Bladder microvascular endothelial cell (primary cell): ENCODE data around the gene AGTPBP1. TPM values are rescaled to one million over a fixed set of nuclear protein-coding genes. Genes with fewer than 3 reads are reported as not detected.

Experiments used
- total RNA-seq: library from RNA; depleted of rRNA; stranded (reverse); fragments of >200 nt; gene quantifications from 2 replicates; pipeline ENCODE4 v1.2.3, GENCODE V29; 2014

Gene AGTPBP1, protein sequence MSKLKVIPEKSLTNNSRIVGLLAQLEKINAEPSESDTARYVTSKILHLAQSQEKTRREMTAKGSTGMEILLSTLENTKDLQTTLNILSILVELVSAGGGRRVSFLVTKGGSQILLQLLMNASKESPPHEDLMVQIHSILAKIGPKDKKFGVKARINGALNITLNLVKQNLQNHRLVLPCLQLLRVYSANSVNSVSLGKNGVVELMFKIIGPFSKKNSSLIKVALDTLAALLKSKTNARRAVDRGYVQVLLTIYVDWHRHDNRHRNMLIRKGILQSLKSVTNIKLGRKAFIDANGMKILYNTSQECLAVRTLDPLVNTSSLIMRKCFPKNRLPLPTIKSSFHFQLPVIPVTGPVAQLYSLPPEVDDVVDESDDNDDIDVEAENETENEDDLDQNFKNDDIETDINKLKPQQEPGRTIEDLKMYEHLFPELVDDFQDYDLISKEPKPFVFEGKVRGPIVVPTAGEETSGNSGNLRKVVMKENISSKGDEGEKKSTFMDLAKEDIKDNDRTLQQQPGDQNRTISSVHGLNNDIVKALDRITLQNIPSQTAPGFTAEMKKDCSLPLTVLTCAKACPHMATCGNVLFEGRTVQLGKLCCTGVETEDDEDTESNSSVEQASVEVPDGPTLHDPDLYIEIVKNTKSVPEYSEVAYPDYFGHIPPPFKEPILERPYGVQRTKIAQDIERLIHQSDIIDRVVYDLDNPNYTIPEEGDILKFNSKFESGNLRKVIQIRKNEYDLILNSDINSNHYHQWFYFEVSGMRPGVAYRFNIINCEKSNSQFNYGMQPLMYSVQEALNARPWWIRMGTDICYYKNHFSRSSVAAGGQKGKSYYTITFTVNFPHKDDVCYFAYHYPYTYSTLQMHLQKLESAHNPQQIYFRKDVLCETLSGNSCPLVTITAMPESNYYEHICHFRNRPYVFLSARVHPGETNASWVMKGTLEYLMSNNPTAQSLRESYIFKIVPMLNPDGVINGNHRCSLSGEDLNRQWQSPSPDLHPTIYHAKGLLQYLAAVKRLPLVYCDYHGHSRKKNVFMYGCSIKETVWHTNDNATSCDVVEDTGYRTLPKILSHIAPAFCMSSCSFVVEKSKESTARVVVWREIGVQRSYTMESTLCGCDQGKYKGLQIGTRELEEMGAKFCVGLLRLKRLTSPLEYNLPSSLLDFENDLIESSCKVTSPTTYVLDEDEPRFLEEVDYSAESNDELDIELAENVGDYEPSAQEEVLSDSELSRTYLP
- total RNA-seq = 17.0 and 29.5 TPM in 2 replicates

DNA sequence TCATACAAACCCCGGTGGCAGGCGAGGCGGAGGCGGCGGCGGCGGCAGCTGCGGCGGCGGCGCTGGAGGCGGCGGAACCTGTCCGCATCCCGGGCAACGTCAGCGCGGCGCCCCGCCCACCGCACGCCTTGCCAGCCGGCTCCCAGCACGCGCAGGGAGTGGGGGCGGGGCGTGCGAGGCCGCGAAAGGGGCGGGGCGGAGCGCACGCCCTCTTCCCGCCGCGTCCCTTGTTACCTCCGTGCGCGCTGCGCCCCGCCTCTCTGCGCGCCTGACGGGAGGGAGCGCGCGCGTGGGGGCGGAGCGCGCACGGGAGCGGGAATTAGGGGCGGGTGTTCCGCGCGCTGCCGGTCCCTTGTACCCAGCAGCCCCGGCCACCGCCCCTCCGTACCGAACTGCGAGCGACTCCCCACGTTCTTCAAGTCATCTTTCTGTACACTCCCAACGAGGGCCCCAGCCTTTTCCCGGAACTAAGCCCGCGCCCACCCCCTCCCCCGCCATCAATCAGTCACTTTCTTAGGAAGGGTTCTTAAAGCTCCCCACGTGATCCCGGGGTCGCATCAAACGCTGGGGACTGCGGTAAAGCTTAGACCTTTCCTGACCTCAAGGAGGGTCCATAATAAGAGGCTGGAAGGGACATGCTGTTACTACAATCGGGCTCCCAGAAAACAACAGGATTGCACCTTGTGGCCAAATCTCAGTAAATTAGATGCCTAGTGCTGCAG lies at the start of gene AGTPBP1:
Gene AGTPBP1 (minus strand): TSS at position 80 of the 722 bp plus-strand sequence. CDS start 29,421 bp downstream, outside the sequence.

Other genes starting within 250 kb of the AGTPBP1 start
- 13.0 and 24.4 TPM in 2 replicates for gene NAA35, start 199.2 kb upstream of the AGTPBP1 start, total RNA-seq